Lung (tissue), 12 donors: Measurements from ENCODE around the gene GIT1. TPM values are rescaled to one million over a fixed set of nuclear protein-coding genes. Genes with fewer than 3 reads are reported as not detected.

Experiments
- ATAC-seq: fragments of 200-7000 bp; cut with Tn5 transposase; one replicate; pipeline ENCODE4 v1.9.1; 2020; ENCODE audit warnings: moderate number of reproducible peaks; ENCODE audit not compliant: insufficient read depth, low FRiP score
- DNase-seq, 3 donors: peaks; one replicate each; pipeline ENCODE4 v3.0.0-alpha.2; 2013 to 2017
- H3K27ac ChIP-seq, 2 donors: one replicate each; pipeline ENCODE4 v1.5.1; 2013; ENCODE audit warnings: mild to moderate bottlenecking in 2 of 2, moderate library complexity in 2 of 2, control low read depth in 1 of 2, inconsistent platforms in 1 of 2, low read depth in 1 of 2, low read length in 1 of 2
- H3K27me3 ChIP-seq, 3 donors: one replicate each; pipeline ENCODE4 v1.5.1; 2013; ENCODE audit warnings: low read length in 2 of 3; ENCODE audit not compliant: control insufficient read depth in 3 of 3, insufficient read depth in 3 of 3
- H3K36me3 ChIP-seq, 4 donors: one replicate each; pipeline ENCODE4 v1.5.1; 2013; ENCODE audit warnings: low read length in 4 of 4, mild to moderate bottlenecking in 1 of 4, moderate library complexity in 1 of 4; ENCODE audit not compliant: control insufficient read depth in 4 of 4, insufficient read depth in 4 of 4
- H3K4me1 ChIP-seq, 5 donors: one replicate each; pipeline ENCODE4 v1.5.1; 2013; ENCODE audit warnings: low read length in 5 of 5, mild to moderate bottlenecking in 2 of 5, moderate library complexity in 1 of 5; ENCODE audit not compliant: control insufficient read depth in 5 of 5, insufficient read depth in 5 of 5
- H3K4me3 ChIP-seq: one replicate; pipeline ENCODE4 v1.5.1; 2013; ENCODE audit warnings: mild to moderate bottlenecking, control low read depth, moderate library complexity
- H3K9ac ChIP-seq, 2 donors: one replicate each; pipeline ENCODE4 v1.5.1; 2013; ENCODE audit warnings: low read length in 2 of 2, control low read depth in 1 of 2; ENCODE audit not compliant: insufficient read depth in 1 of 2
- H3K9me3 ChIP-seq, 4 donors: one replicate each; pipeline ENCODE4 v1.5.1; 2013; ENCODE audit warnings: low read length in 3 of 4, mild to moderate bottlenecking in 1 of 4, moderate library complexity in 1 of 4; ENCODE audit not compliant: control insufficient read depth in 4 of 4, insufficient read depth in 3 of 4
- WGBS, 2 donors: extraction: QIAGEN DNeasy Blood & Tissue Kit; methylation state at CpG; one replicate each; pipeline ENCODE4 v1.1.7; 2013; 5-methylcytosine and 5-hydroxymethylcytosine counted together
- polyA plus RNA-seq, 2 donors: library from polyadenylated mRNA; stranded (reverse); fragments of 200-250 nt; gene quantifications; one replicate each; pipeline ENCODE4 v1.2.1, GENCODE V29; 2013
- total RNA-seq, 2 donors: library from RNA; depleted of rRNA in 1 of 2; stranded (reverse); fragments of >200 nt in 1 of 2; gene quantifications; one replicate each; pipeline ENCODE4 v1.2.1, GENCODE V29; 2014 to 2021
- TF ChIP-seq, protein P1 (sequence below): IDR thresholded peaks from 2 replicates; pipeline ENCODE4 v1.5.1; 2012; ENCODE audit warnings: mild to moderate bottlenecking; ENCODE audit errors: control extremely low read depth, extremely low read depth
- donor health status: control.
- donor health status: control.
- donor health status: Bipolar disorder and iron deficiency.
- donor health status: healthy.
- donor health status: DM: yes; HTN: yes; CAD: no.

The GIT1 gene
- total and polyA plus RNA-seq, 4 donors: 29.8 to 49.9 (median 41.2) TPM

GRCh38 chr17:29620271-29620670 lies 30.8 kb upstream of the GIT1 start:
- Histone ChIP-seq H3K4me1 (peaks cover 0 to 40% (median 25%) of the 10 kb centered on the region in 5 donors), H3K9me3 (peaks cover 0 to 3% (median 0%) of the 10 kb centered on the region in 4 donors), H3K27ac (peak overlapping the region in 1 of 2 donors; percentile 93), H3K36me3 (peaks cover 0 to 3% (median 0%) of the 10 kb centered on the region in 4 donors), H3K4me3 (no peak overlapping the region), H3K27me3 (peaks cover 0 to 53% (median 48%) of the 10 kb centered on the region in 3 donors), H3K9ac (no peak overlapping the region)
- no peak for DNase-seq
- 92 to 93% methylated on average over 4 of the region's 4 CpGs for WGBS, 2 donors
- no peak for ATAC-seq
- TF ChIP-seq, protein P1, sequence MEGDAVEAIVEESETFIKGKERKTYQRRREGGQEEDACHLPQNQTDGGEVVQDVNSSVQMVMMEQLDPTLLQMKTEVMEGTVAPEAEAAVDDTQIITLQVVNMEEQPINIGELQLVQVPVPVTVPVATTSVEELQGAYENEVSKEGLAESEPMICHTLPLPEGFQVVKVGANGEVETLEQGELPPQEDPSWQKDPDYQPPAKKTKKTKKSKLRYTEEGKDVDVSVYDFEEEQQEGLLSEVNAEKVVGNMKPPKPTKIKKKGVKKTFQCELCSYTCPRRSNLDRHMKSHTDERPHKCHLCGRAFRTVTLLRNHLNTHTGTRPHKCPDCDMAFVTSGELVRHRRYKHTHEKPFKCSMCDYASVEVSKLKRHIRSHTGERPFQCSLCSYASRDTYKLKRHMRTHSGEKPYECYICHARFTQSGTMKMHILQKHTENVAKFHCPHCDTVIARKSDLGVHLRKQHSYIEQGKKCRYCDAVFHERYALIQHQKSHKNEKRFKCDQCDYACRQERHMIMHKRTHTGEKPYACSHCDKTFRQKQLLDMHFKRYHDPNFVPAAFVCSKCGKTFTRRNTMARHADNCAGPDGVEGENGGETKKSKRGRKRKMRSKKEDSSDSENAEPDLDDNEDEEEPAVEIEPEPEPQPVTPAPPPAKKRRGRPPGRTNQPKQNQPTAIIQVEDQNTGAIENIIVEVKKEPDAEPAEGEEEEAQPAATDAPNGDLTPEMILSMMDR: no peak

- Histone ChIP-seq H3K9me3 (peaks cover 0 to 3% (median 0%) of the 10 kb centered on the region in 4 donors), H3K4me3 (no peak overlapping the region), H3K27me3 (peaks cover 0 to 54% (median 48%) of the 10 kb centered on the region in 3 donors), H3K9ac (no peak overlapping the region), H3K36me3 (no peaks in the 10 kb centered on the region), H3K4me1 (peaks cover 0 to 45% (median 31%) of the 10 kb centered on the region in 5 donors), H3K27ac (peak overlapping the region in 1 of 2 donors; percentile 93)
- DNase-seq (peak in 2 of 3 donors; percentile 28 to 48), ATAC-seq (no peak)
- TF ChIP-seq, protein P1: no peak
Observed at GRCh38 chr17:29619251-29619650, 29.8 kb upstream of the GIT1 start.

GRCh38 chr17:29618272-29619065 lies 29.0 kb upstream of the GIT1 start:
- WGBS, 2 donors: 45 to 50% methylated on average over 21 to 22 of the region's 22 CpGs
- H3K36me3 ChIP-seq: no peaks in the 10 kb centered on the region
- H3K27me3 ChIP-seq: peaks cover 0 to 54% (median 49%) of the 10 kb centered on the region in 3 donors
- H3K27ac ChIP-seq: peak overlapping the region in 1 of 2 donors; percentile 29
- DNase-seq: no peak
- H3K4me1 ChIP-seq: peaks cover 0 to 51% (median 38%) of the 10 kb centered on the region in 5 donors
- ATAC-seq: no peak
- H3K9ac ChIP-seq: no peak overlapping the region
- H3K9me3 ChIP-seq: peaks cover 0 to 3% (median 0%) of the 10 kb centered on the region in 4 donors
- no peak overlapping the region for H3K4me3 ChIP-seq
- TF ChIP-seq, protein P1: no peak
